Measurements from ENCODE around the gene AGPAT4.

GRCh38 chr6:161095916-161096315 lies 177.9 kb downstream of the AGPAT4 start:
- TF ChIP-seq, protein P1, sequence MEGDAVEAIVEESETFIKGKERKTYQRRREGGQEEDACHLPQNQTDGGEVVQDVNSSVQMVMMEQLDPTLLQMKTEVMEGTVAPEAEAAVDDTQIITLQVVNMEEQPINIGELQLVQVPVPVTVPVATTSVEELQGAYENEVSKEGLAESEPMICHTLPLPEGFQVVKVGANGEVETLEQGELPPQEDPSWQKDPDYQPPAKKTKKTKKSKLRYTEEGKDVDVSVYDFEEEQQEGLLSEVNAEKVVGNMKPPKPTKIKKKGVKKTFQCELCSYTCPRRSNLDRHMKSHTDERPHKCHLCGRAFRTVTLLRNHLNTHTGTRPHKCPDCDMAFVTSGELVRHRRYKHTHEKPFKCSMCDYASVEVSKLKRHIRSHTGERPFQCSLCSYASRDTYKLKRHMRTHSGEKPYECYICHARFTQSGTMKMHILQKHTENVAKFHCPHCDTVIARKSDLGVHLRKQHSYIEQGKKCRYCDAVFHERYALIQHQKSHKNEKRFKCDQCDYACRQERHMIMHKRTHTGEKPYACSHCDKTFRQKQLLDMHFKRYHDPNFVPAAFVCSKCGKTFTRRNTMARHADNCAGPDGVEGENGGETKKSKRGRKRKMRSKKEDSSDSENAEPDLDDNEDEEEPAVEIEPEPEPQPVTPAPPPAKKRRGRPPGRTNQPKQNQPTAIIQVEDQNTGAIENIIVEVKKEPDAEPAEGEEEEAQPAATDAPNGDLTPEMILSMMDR (IDR thresholded peaks at IDR 0.05), result no peak
- TF ChIP-seq POLR2AphosphoS5 (IDR thresholded peaks at IDR 0.05), result no peak
- TF ChIP-seq POLR2A (IDR thresholded peaks at IDR 0.05), result no peak

All from breast epithelium (tissue), 3 donors.